Small intestine (tissue), 7 donors: ENCODE measurements around the gene EDAR. TPM values are rescaled to one million over a fixed set of nuclear protein-coding genes. Genes with fewer than 3 reads are reported as not detected.

Experiments
- DNase-seq, 2 donors: peaks; one replicate each; pipeline versions ENCODE4 v3.0.0 to v3.0.0-alpha.2; 2013
- FAIRE-seq: peaks from 2 replicates; lab custom pipeline; 2012; peaks lifted over from hg19 to GRCh38; lab: Jason Lieb, UNC
- H3K27ac ChIP-seq, 3 donors: one replicate each; pipeline ENCODE4 v1.5.1; 2013; ENCODE audit warnings: low read length in 2 of 3, mild to moderate bottlenecking in 2 of 3, control low read depth in 1 of 3, inconsistent platforms in 1 of 3, low read depth in 1 of 3, moderate library complexity in 1 of 3
- H3K27me3 ChIP-seq, 3 donors: one replicate each; pipeline ENCODE4 v1.6.1; 2013; ENCODE audit warnings: low read length in 3 of 3, inconsistent platforms in 1 of 3; ENCODE audit not compliant: control insufficient read depth in 3 of 3, insufficient read depth in 3 of 3
- H3K36me3 ChIP-seq, 3 donors: one replicate each; pipeline ENCODE4 v1.6.1; 2013; ENCODE audit warnings: low read length in 3 of 3, inconsistent platforms in 1 of 3, low read depth in 1 of 3, mild to moderate bottlenecking in 1 of 3, moderate library complexity in 1 of 3; ENCODE audit not compliant: control insufficient read depth in 3 of 3, insufficient read depth in 2 of 3
- H3K4me1 ChIP-seq, 3 donors: one replicate each; pipeline ENCODE4 v1.6.1; 2013; ENCODE audit warnings: low read length in 2 of 3, inconsistent platforms in 1 of 3, low read depth in 1 of 3, mild to moderate bottlenecking in 1 of 3, moderate library complexity in 1 of 3; ENCODE audit not compliant: control insufficient read depth in 3 of 3, insufficient read depth in 2 of 3
- H3K4me3 ChIP-seq, 3 donors: one replicate each; pipeline ENCODE4 v1.5.1; 2013; ENCODE audit warnings: low read length in 3 of 3, control low read depth in 1 of 3, inconsistent platforms in 1 of 3, low read depth in 1 of 3, mild to moderate bottlenecking in 1 of 3, moderate library complexity in 1 of 3
- H3K9me3 ChIP-seq, 2 donors: one replicate each; pipeline ENCODE4 v1.6.1; 2013; ENCODE audit warnings: low read depth in 1 of 2, low read length in 1 of 2; ENCODE audit not compliant: control insufficient read depth in 2 of 2, insufficient read depth in 1 of 2
- WGBS, 3 donors: extraction: QIAGEN DNeasy Blood & Tissue Kit; methylation state at CpG; one replicate each; pipeline ENCODE4 v1.1.7; 2013; 5-methylcytosine and 5-hydroxymethylcytosine counted together
- polyA plus RNA-seq, 4 donors: library from polyadenylated mRNA; stranded (reverse) in 3 of 4; unstranded in 1 of 4; fragments of 200-250 nt in 3 of 4; fragments of 120-200 nt in 1 of 4; gene quantifications; one replicate each; pipeline versions ENCODE4 v1.2.1 to v1.2.3, GENCODE V29; 2013
- donor health status: healthy with polysubstance abuse.
- donor health status: control.
- donor health status: control.
- donor health status: Bipolar disorder and iron deficiency.
- donor health status: healthy.

EDAR gene
- polyA plus RNA-seq, 4 donors = 0.09 to 1.8 TPM; not detected in 2

- WGBS, 3 donors = 79 to 92% (median 85%) methylated on average over 7 of the region's 7 CpGs
- FAIRE-seq (no peak), DNase-seq (no peak)
- H3K4me3 ChIP-seq = no peak overlapping the region
- H3K36me3 ChIP-seq = no peaks in the 10 kb centered on the region
- H3K27me3 ChIP-seq = peaks cover 0 to 8% (median 0%) of the 10 kb centered on the region in 3 donors
- no peaks in the 10 kb centered on the region for H3K9me3 ChIP-seq
- no peak overlapping the region for H3K27ac ChIP-seq
- H3K4me1 ChIP-seq = peaks cover 0 to 19% (median 0%) of the 10 kb centered on the region in 3 donors
Observed at GRCh38 chr2:108959401-108959800, 29.6 kb downstream of the EDAR start.

GRCh38 chr2:108958632-108959341 lies 30.2 kb downstream of the EDAR start:
- FAIRE-seq = no peak
- Histone ChIP-seq H3K4me1 (peaks cover 0 to 19% (median 0%) of the 10 kb centered on the region in 3 donors), H3K4me3 (no peak overlapping the region), H3K9me3 (no peaks in the 10 kb centered on the region), H3K27ac (peak overlapping the region in 2 of 3 donors; percentile 12 to 86), H3K36me3 (no peaks in the 10 kb centered on the region), H3K27me3 (peaks cover 0 to 7% (median 0%) of the 10 kb centered on the region in 3 donors)
- 76 to 83% (median 81%) methylated on average over 7 of the region's 7 CpGs for WGBS, 3 donors
- DNase-seq = no peak

GRCh38 chr2:108958002-108958401 lies 31.0 kb downstream of the EDAR start:
- no peak for FAIRE-seq
- H3K36me3 ChIP-seq = no peaks in the 10 kb centered on the region
- no peak overlapping the region for H3K4me3 ChIP-seq
- DNase-seq = peak; percentile 46 to 90
- H3K4me1 ChIP-seq = peaks cover 0 to 19% (median 0%) of the 10 kb centered on the region in 3 donors
- peaks cover 0 to 3% (median 0%) of the 10 kb centered on the region in 3 donors for H3K27me3 ChIP-seq
- peaks cover 0 to 2% of the 10 kb centered on the region in 2 donors for H3K9me3 ChIP-seq
- H3K27ac ChIP-seq = peak overlapping the region in 2 of 3 donors; percentile 12 to 48
- WGBS, 3 donors = 10 to 43% (median 26%) methylated on average over 8 of the region's 8 CpGs

- no peak overlapping the region for H3K4me3 ChIP-seq
- no peak overlapping the region for H3K27ac ChIP-seq
- FAIRE-seq = no peak
Observed at GRCh38 chr2:108956375-108956774, 32.6 kb downstream of the EDAR start.

GRCh38 chr2:108950369-108951135 lies 38.5 kb downstream of the EDAR start:
- H3K27me3 ChIP-seq = no peaks in the 10 kb centered on the region
- DNase-seq = no peak
- no peak overlapping the region for H3K27ac ChIP-seq
- H3K4me3 ChIP-seq = no peak overlapping the region
- peaks cover 0 to 25% of the 10 kb centered on the region in 2 donors for H3K9me3 ChIP-seq
- 56 to 89% (median 69%) methylated on average over 4 of the region's 4 CpGs for WGBS, 3 donors
- no peaks in the 10 kb centered on the region for H3K36me3 ChIP-seq
- FAIRE-seq = no peak
- no peaks in the 10 kb centered on the region for H3K4me1 ChIP-seq

More at GRCh38 chr2:108956375-108956774, 32.6 kb downstream of the EDAR start:
- Histone ChIP-seq H3K36me3 (no peaks in the 10 kb centered on the region), H3K9me3 (peaks cover 0 to 5% of the 10 kb centered on the region in 2 donors), H3K27me3 (no peaks in the 10 kb centered on the region), H3K4me1 (peaks cover 0 to 19% (median 0%) of the 10 kb centered on the region in 3 donors)
- no peak for DNase-seq
- WGBS, 3 donors = 72 to 86% (median 79%) methylated on average over 2 of the region's 2 CpGs

GRCh38 chr2:108949316-108950239 lies 39.4 kb downstream of the EDAR start:
- no peaks in the 10 kb centered on the region for H3K4me1 ChIP-seq
- no peak overlapping the region for H3K4me3 ChIP-seq
- 61 to 79% (median 68%) methylated on average over 4 of the region's 4 CpGs for WGBS, 3 donors
- H3K27ac ChIP-seq = no peak overlapping the region
- FAIRE-seq (no peak), DNase-seq (no peak)
- no peaks in the 10 kb centered on the region for H3K27me3 ChIP-seq
- no peaks in the 10 kb centered on the region for H3K36me3 ChIP-seq
- peaks cover 0 to 25% of the 10 kb centered on the region in 2 donors for H3K9me3 ChIP-seq

GRCh38 chr2:108947271-108947907 lies 41.6 kb downstream of the EDAR start:
- 83 to 88% (median 86%) methylated on average over 5 of the region's 5 CpGs for WGBS, 3 donors
- Histone ChIP-seq H3K9me3 (peaks cover 0 to 23% of the 10 kb centered on the region in 2 donors), H3K4me1 (no peaks in the 10 kb centered on the region), H3K27ac (no peak overlapping the region), H3K27me3 (no peaks in the 10 kb centered on the region), H3K36me3 (no peaks in the 10 kb centered on the region), H3K4me3 (no peak overlapping the region)
- no peak for FAIRE-seq
- no peak for DNase-seq
